ENCODE results near the gene TMEM208. TPM values are rescaled to one million over a fixed set of nuclear protein-coding genes. Genes with fewer than 3 reads are reported as not detected.
A peak's percentile ranks its signal among the peaks of the same experiment; 100 is the strongest.

The TMEM208 gene
- polyA plus RNA-seq, 1 experiment: 79.7 TPM

DNA sequence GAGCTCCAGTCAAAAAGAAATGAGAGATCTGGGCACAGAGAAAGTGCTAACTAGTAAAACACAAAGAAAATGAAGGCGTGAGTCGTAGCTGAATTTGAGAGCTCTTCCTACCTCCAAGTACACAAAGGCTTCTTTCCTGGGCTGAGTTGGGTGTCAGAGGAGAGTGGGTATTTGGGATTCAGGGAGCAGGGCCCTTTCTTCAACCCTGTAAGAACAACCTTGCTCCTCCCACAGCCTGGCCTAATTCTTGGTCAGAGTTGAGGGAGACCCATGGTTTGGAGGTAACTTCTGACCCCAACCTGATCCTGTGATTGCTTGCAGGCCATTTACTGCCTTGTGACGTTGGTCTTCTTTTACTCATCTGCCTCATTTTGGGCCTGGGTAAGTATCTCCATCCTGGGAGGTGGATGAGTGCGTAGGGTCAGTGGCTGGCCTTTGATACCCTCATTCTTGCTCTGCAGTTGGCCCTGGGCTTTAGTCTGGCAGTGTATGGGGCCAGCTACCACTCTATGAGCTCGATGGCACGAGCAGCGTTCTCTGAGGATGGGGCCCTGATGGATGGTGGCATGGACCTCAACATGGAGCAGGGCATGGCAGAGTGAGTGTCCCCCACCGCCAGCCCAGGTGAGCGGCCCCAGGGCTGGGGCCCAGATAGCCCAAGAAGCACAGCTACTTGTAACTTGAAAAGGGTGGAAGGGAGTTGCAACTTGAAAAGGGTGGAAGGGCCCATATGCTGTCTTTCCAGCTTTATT lies 1.3 kb downstream of the TMEM208 start:
- ChIA-PET CTCF (interaction anchor here (1.4 to 2.3 kb wide), 4 partner anchors 10 to 43 kb away, joined by 3 to 15 read pairs (median 6); no protein-coding TSS in a partner anchor), POLR2A (no interaction called here)
- no peak for TF ChIP-seq CTCF (IDR thresholded peaks at IDR 0.05; ENCODE audit: insufficient read depth, low read depth, low read length)
- H3K4me3 ChIP-seq (ENCODE audit: low read depth, low read length): peak overlapping the region; percentile 98
- H3K36me3 ChIP-seq (ENCODE audit: control insufficient read depth, insufficient read depth, low read length): peaks cover 29% of the 10 kb centered on the region
- no peaks in the 10 kb centered on the region for H3K27me3 ChIP-seq (ENCODE audit: control insufficient read depth, insufficient read depth, low read length)
- no peak for DNase-seq (ENCODE audit: low read depth)

DNA sequence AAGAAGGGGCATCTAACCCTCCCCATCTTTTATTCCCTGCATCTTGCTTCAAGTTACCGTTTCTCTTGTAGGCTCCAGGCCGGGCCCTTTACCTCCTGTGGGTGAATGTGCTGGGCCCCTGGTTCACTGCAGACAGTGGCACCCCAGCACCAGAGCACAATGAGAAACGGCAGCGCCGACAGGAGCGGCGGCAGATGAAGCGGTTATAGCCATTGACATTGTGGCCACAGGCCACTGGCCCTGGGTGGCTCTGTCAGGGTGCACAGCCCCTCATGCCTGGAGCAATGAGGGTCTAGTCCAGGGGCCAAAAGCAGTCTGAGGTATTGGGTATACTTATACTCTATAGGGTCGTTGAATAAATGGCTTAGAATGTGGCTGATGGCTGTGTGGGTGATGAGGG lies 2.0 kb downstream of the TMEM208 start:
- ChIA-PET POLR2A (no interaction called here), CTCF (no interaction called here)
- H3K36me3 ChIP-seq (ENCODE audit: control insufficient read depth, insufficient read depth, low read length): peaks cover 30% of the 10 kb centered on the region
- no peak for DNase-seq (ENCODE audit: low read depth)
- no peak overlapping the region for H3K4me3 ChIP-seq (ENCODE audit: low read depth, low read length)
- no peaks in the 10 kb centered on the region for H3K27me3 ChIP-seq (ENCODE audit: control insufficient read depth, insufficient read depth, low read length)
- TF ChIP-seq CTCF (IDR thresholded peaks at IDR 0.05; ENCODE audit: insufficient read depth, low read depth, low read length): no peak

DNA sequence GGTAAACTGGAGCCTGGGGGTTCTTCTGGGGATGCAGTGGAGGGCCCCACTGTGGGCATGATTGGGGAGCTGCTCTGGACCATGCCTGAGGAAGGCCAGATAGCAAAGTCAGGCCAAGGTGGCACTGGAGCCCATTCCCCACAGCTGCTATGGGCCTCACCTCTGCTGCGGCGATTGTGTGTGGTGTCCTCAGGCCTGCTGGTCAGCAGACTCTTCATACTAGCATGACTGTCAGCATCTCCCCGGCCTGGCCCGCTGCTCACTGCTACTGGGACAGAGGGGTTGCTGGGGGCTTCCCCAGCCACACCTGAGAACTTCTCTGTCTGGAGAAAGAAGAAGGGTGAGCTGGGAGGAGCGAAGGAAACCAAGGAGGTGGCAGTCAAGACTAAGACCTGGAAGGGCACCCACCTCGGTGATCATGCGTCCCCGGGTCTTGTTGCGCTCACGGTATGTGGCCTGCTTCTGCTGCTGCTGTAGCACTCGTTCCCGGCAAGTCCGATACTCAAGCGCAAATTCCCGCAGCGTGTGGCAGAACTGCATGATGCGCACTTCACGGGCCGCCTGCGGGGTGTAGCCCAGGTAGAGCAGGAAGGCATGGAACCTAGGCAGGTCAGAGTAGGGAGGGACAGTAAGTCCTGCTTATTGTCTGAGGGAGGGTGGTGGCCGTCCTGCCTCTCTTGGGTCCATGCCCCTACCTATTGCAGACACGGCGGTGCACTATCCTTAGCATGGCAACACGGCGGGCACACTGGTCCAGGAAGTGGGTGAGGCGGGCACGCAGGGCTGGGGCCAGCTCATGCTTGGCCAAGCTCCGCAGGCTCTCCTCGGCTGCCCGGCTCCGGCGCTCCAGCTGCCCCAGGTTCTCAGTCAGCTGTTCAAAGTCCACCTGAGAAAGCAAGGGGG lies 3.2 kb downstream of the TMEM208 start:
- Histone ChIP-seq H3K4me3 (ENCODE audit: low read depth, low read length) (no peak overlapping the region), H3K36me3 (ENCODE audit: control insufficient read depth, insufficient read depth, low read length) (peaks cover 36% of the 10 kb centered on the region), H3K27me3 (ENCODE audit: control insufficient read depth, insufficient read depth, low read length) (no peaks in the 10 kb centered on the region)
- DNase-seq (ENCODE audit: low read depth): no peak
- ChIA-PET POLR2A (no interaction called here), CTCF (no interaction called here)
- TF ChIP-seq CTCF (IDR thresholded peaks at IDR 0.05; ENCODE audit: insufficient read depth, low read depth, low read length): no peak

DNA sequence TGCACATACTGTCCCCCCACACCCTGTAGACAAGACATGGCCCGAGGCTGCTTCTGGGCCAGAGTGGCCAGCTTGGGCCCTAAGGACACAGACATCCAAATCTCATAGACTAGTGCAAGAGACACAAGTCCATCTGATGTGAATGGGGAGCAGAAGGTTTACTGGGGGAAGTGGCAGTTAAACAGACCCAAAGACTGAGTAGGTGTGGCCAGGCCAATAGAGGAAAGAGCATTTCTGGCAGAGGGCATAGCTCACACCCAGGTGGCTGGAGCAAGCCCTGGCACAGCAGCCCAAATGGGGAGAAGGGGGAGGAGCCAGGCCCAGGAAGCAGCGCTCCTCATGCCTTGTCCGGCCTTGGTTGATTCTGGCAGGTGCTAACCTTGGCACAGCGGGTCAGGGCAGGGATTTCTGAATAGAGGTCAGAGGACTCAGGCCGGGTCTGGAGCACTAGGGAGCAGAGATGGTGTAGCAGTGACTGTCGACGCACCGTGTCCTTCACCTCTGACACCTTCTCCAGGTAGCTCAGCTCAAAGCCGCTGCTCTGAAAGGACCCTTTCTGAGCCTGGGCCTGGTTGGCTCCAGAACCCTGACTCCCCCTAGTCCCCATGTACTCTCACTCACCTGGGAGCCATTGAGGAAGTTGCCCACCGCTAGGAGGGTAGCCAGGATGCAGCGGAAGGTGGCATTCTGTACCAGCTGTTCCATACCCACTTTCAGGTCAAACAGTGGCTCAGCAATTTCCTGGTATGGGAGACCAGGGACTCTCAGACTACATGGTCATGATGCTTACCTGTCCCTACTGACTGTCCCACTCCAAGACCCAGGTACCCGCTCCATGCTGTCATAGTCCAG lies 4.1 kb downstream of the TMEM208 start:
- POLR2A ChIA-PET: no interaction called here
- DNase-seq (ENCODE audit: low read depth): no peak
- TF ChIP-seq CTCF (IDR thresholded peaks at IDR 0.05; ENCODE audit: insufficient read depth, low read depth, low read length): no peak
- H3K27me3 ChIP-seq (ENCODE audit: control insufficient read depth, insufficient read depth, low read length): no peaks in the 10 kb centered on the region
- no peak overlapping the region for H3K4me3 ChIP-seq (ENCODE audit: low read depth, low read length)
- CTCF ChIA-PET: interaction anchor here (1.2 kb wide), 1 partner anchor 13 kb away, joined by 5 read pairs; no protein-coding TSS in a partner anchor
- peaks cover 41% of the 10 kb centered on the region for H3K36me3 ChIP-seq (ENCODE audit: control insufficient read depth, insufficient read depth, low read length)

Data from BJ (cell line).